Type B pancreatic cell (in vitro differentiated cells): ENCODE results near the gene MACF1. TPM values are rescaled to one million over a fixed set of nuclear protein-coding genes. Genes with fewer than 3 reads are reported as not detected.
A peak's percentile ranks its signal among the peaks of the same experiment; 100 is the strongest.
"Not testable (repeated sequence)": the region's sequence is repeated elsewhere in the genome, so short reads cannot be mapped to it uniquely, and the experiment has no call there.

ENCODE experiments used
- DNase-seq: peaks from one replicate; pipeline ENCODE4 v3.0.0; 2021; ENCODE audit warnings: mixed read lengths; ENCODE audit not compliant: unreplicated experiment; ENCODE audit errors: extremely low spot score
- H3K27ac Mint-ChIP-seq: 2 replicates; pipeline ENCODE4 v1.8.0; 2021; ENCODE audit warnings: mild to moderate bottlenecking, mixed read lengths
- H3K27me3 Mint-ChIP-seq: 2 replicates; pipeline ENCODE4 v1.8.0; 2021; ENCODE audit warnings: mixed read lengths
- H3K36me3 Mint-ChIP-seq: 2 replicates; pipeline ENCODE4 v1.8.0; 2021; ENCODE audit warnings: mixed read lengths
- H3K4me1 Mint-ChIP-seq: one replicate; pipeline ENCODE4 v1.8.0; 2021; ENCODE audit warnings: mixed read lengths; ENCODE audit not compliant: unreplicated experiment
- H3K4me3 Mint-ChIP-seq: 2 replicates; pipeline ENCODE4 v1.8.0; 2021; ENCODE audit warnings: mild to moderate bottlenecking, mixed read lengths
- H3K9me3 Mint-ChIP-seq: 2 replicates; pipeline ENCODE4 v1.8.0; 2021; ENCODE audit warnings: mixed read lengths
- CTCF ChIP-seq: fragments of 200-600 bp; sonication (generic); conservative IDR thresholded peaks from 2 replicates; pipeline ENCODE4 v1.5.0; 2021; ENCODE audit warnings: antibody characterized with exemption, mild to moderate bottlenecking
- total RNA-seq: library from RNA; stranded (reverse); gene quantifications from 2 replicates; pipeline ENCODE4 v1.2.1, GENCODE V29; 2021; ENCODE audit warnings: low replicate concordance

MACF1 gene
- total RNA-seq, 1 donor from 2014 or later = 201 TPM

GRCh38 chr1:39488793-39489566, 284.5 kb downstream of the MACF1 start:
- no peaks in the 10 kb centered on the region for H3K9me3 Mint-ChIP-seq
- DNase-seq = no peak
- no peaks in the 10 kb centered on the region for H3K4me1 Mint-ChIP-seq
- TF ChIP-seq CTCF = no peak
- H3K27ac Mint-ChIP-seq = no peak overlapping the region
- peaks cover 9% of the 10 kb centered on the region for H3K36me3 Mint-ChIP-seq
- H3K4me3 Mint-ChIP-seq = no peak overlapping the region
- peaks cover 41% of the 10 kb centered on the region for H3K27me3 Mint-ChIP-seq

GRCh38 chr1:39489567-39490239, 285.2 kb downstream of the MACF1 start:
- H3K4me3 Mint-ChIP-seq = peak overlapping the region; percentile 31
- no peak overlapping the region for H3K27ac Mint-ChIP-seq
- H3K27me3 Mint-ChIP-seq = peaks cover 48% of the 10 kb centered on the region
- DNase-seq = no peak
- no peaks in the 10 kb centered on the region for H3K9me3 Mint-ChIP-seq
- H3K36me3 Mint-ChIP-seq = peaks cover 9% of the 10 kb centered on the region
- no peak for TF ChIP-seq CTCF
- no peaks in the 10 kb centered on the region for H3K4me1 Mint-ChIP-seq

- no peak overlapping the region for H3K27ac Mint-ChIP-seq
- H3K27me3 Mint-ChIP-seq = peaks cover 48% of the 10 kb centered on the region
- TF ChIP-seq CTCF = no peak
- peaks cover 6% of the 10 kb centered on the region for H3K36me3 Mint-ChIP-seq
- no peaks in the 10 kb centered on the region for H3K4me1 Mint-ChIP-seq
- no peaks in the 10 kb centered on the region for H3K9me3 Mint-ChIP-seq
- no peak for DNase-seq
- peak overlapping the region; percentile 76 for H3K4me3 Mint-ChIP-seq
Observed at GRCh38 chr1:39490596-39491145, 286.2 kb downstream of the MACF1 start.

- DNase-seq = no peak
- Mint-ChIP-seq H3K27me3 (peaks cover 48% of the 10 kb centered on the region), H3K4me3 (peak within 1 kb of the TSS; percentile 76), H3K36me3 (peaks cover 5% of the 10 kb centered on the region), H3K27ac (no peak within 1 kb of the TSS), H3K4me1 (no peaks in the 10 kb centered on the region), H3K9me3 (no peaks in the 10 kb centered on the region)
- TF ChIP-seq CTCF = peak; percentile 19
Observed at GRCh38 chr1:39491146-39491921, 286.8 kb downstream of the MACF1 start, which contains the start of gene BMP8A. BMP8A (plus strand) TSS chr1:39491636; CDS start chr1:39491992, 356 bp downstream.

GRCh38 chr1:39492118-39493042, 287.9 kb downstream of the MACF1 start:
- Mint-ChIP-seq H3K27me3 (peaks cover 58% of the 10 kb centered on the region), H3K4me3 (peak overlapping the region; percentile 76)
- not testable (repeated sequence) for H3K4me1 Mint-ChIP-seq, H3K36me3 Mint-ChIP-seq, H3K9me3 Mint-ChIP-seq, DNase-seq, H3K27ac Mint-ChIP-seq

- H3K27me3 Mint-ChIP-seq = peaks cover 59% of the 10 kb centered on the region
- not testable (repeated sequence) for H3K9me3 Mint-ChIP-seq, H3K36me3 Mint-ChIP-seq, H3K4me1 Mint-ChIP-seq, H3K27ac Mint-ChIP-seq, DNase-seq
- H3K4me3 Mint-ChIP-seq = peak overlapping the region; percentile 76
Observed at GRCh38 chr1:39493043-39493810, 288.7 kb downstream of the MACF1 start.
